GM23338 (cell line): ENCODE data around the gene LMBR1. TPM values are rescaled to one million over a fixed set of nuclear protein-coding genes. Genes with fewer than 3 reads are reported as not detected.

ENCODE experiments used
- ATAC-seq: fragments of 200-7000 bp; cut with Tn5 transposase; 3 replicates; pipeline ENCODE4 v1.9.1; 2020
- DNase-seq: peaks from one replicate; pipeline ENCODE4 v3.0.0-alpha.2; 2015; ENCODE audit warnings: low spot score
- H2AFZ ChIP-seq: fragments of 200-600 bp; sonication (generic); 2 replicates; pipeline ENCODE4 v1.8.0; 2016; ENCODE audit warnings: antibody characterized with exemption, mild to moderate bottlenecking, moderate library complexity
- H3F3A ChIP-seq: fragments of 200-600 bp; sonication (generic); replicated peaks from 2 replicates; pipeline ENCODE4 v1.8.0; 2017; ENCODE audit warnings: antibody characterized with exemption, mixed run types, low read depth
- H3K27ac ChIP-seq: fragments of 200-600 bp; sonication (generic); 2 replicates; pipeline ENCODE4 v1.6.1; 2016; ENCODE audit warnings: low read depth
- H3K27me3 ChIP-seq: fragments of 200-600 bp; sonication (generic); 2 replicates; pipeline ENCODE4 v1.8.0; 2016; ENCODE audit warnings: mild to moderate bottlenecking, mixed run types, moderate library complexity; ENCODE audit not compliant: insufficient read depth
- H3K36me3 ChIP-seq: fragments of 200-600 bp; sonication (generic); 2 replicates; pipeline ENCODE4 v1.8.0; 2016; ENCODE audit warnings: mild to moderate bottlenecking; ENCODE audit not compliant: insufficient read depth
- H3K4me1 ChIP-seq: fragments of 200-600 bp; sonication (generic); 2 replicates; pipeline ENCODE4 v1.8.0; 2016; ENCODE audit warnings: mild to moderate bottlenecking, moderate library complexity; ENCODE audit not compliant: insufficient read depth
- H3K4me2 ChIP-seq: fragments of 200-600 bp; sonication (generic); 2 replicates; pipeline ENCODE4 v1.7.1; 2017; ENCODE audit warnings: mixed run types
- H3K4me3 ChIP-seq: fragments of 200-600 bp; sonication (generic); 2 replicates; pipeline ENCODE4 v1.6.1; 2016; ENCODE audit warnings: mixed run types
- H3K79me2 ChIP-seq: fragments of 200-600 bp; sonication (generic); replicated peaks from 2 replicates; pipeline ENCODE4 v1.8.0; 2017; ENCODE audit warnings: mild to moderate bottlenecking; ENCODE audit not compliant: insufficient read depth
- H3K9me2 ChIP-seq: fragments of 200-600 bp; sonication (generic); 2 replicates; pipeline ENCODE4 v1.8.0; 2017; ENCODE audit not compliant: insufficient read depth
- H4K20me1 ChIP-seq: fragments of 200-600 bp; sonication (generic); replicated peaks from 2 replicates; pipeline ENCODE4 v1.8.0; 2017; ENCODE audit warnings: mild to moderate bottlenecking; ENCODE audit not compliant: insufficient read depth
- H3K27ac Mint-ChIP-seq: 2 replicates; pipeline ENCODE4 v1.8.0; 2020; ENCODE audit warnings: inconsistent platforms, mild to moderate bottlenecking, moderate library complexity, mixed read lengths
- H3K27me3 Mint-ChIP-seq: 3 replicates; pipeline ENCODE4 v1.8.0; 2022; ENCODE audit warnings: low read depth, mild to moderate bottlenecking, moderate library complexity, mixed read lengths, inconsistent platforms; ENCODE audit not compliant: insufficient read depth, poor library complexity
- H3K36me3 Mint-ChIP-seq: 3 replicates; pipeline ENCODE4 v1.8.0; 2021; ENCODE audit warnings: low read depth, mild to moderate bottlenecking, inconsistent platforms, moderate library complexity, mixed read lengths
- H3K4me1 Mint-ChIP-seq: 3 replicates; pipeline ENCODE4 v1.8.0; 2020; ENCODE audit warnings: mild to moderate bottlenecking, inconsistent platforms, mixed read lengths
- H3K4me3 Mint-ChIP-seq: 3 replicates; pipeline ENCODE4 v1.8.0; 2021; ENCODE audit warnings: moderate library complexity, mild to moderate bottlenecking, inconsistent platforms, mixed read lengths
- H3K9me3 Mint-ChIP-seq: 3 replicates; pipeline ENCODE4 v1.8.0; 2020; ENCODE audit warnings: moderate library complexity, mild to moderate bottlenecking, inconsistent platforms, mixed read lengths
- CREB1 ChIP-seq: fragments of 250-450 bp; sonication (Bioruptor Pico); IDR thresholded peaks from 2 replicates; pipeline ENCODE4 v1.5.0; 2020; ENCODE audit warnings: low read depth, mild to moderate bottlenecking, moderate library complexity
- CTCF ChIP-seq, 2 experiments: fragments of 200-600 bp in 1 of 2; sonication (generic) in 1 of 2; conservative IDR thresholded peaks; 2 replicates each; pipeline versions ENCODE4 v1.5.1 to v1.6.1; 2016 to 2017; ENCODE audit warnings: antibody characterized with exemption in 2 of 2, low read depth in 2 of 2, mild to moderate bottlenecking in 2 of 2, moderate library complexity in 1 of 2
- EZH2 ChIP-seq: fragments of 200-600 bp; sonication (generic); IDR thresholded peaks from one replicate; pipeline ENCODE4 v1.8.0; 2017; ENCODE audit warnings: antibody characterized with exemption, mild to moderate bottlenecking, low read depth; ENCODE audit not compliant: unreplicated experiment
- EZH2phosphoT487 ChIP-seq: fragments of 200-600 bp; sonication (generic); IDR thresholded peaks from one replicate; pipeline ENCODE4 v1.8.1; 2018; ENCODE audit warnings: antibody characterized with exemption; ENCODE audit not compliant: unreplicated experiment
- JUNB ChIP-seq: IDR thresholded peaks from one replicate; pipeline ENCODE4 v1.6.1; 2016; ENCODE audit warnings: antibody characterized with exemption; ENCODE audit not compliant: unreplicated experiment
- NANOG ChIP-seq: IDR thresholded peaks from 2 replicates; pipeline ENCODE4 v1.6.1; 2016; ENCODE audit warnings: antibody characterized with exemption, borderline replicate concordance
- POLR2AphosphoS5 ChIP-seq: IDR thresholded peaks from 2 replicates; pipeline ENCODE4 v1.6.1; 2016; ENCODE audit warnings: antibody characterized with exemption, low read depth
- REST ChIP-seq: IDR thresholded peaks from one replicate; pipeline ENCODE4 v1.6.1; 2018; ENCODE audit warnings: antibody characterized with exemption; ENCODE audit not compliant: unreplicated experiment
- STAT1 ChIP-seq: IDR thresholded peaks from one replicate; pipeline ENCODE4 v1.6.1; 2016; ENCODE audit warnings: antibody characterized with exemption; ENCODE audit not compliant: unreplicated experiment
- ZNF114 ChIP-seq: fragments of 250-450 bp; sonication (Bioruptor Pico); IDR thresholded peaks from 2 replicates; pipeline ENCODE4 v1.5.0; 2020; ENCODE audit warnings: mild to moderate bottlenecking, moderate library complexity
- ZNF331 ChIP-seq: fragments of 250-450 bp; sonication (Bioruptor Pico); IDR thresholded peaks from 2 replicates; pipeline ENCODE4 v1.5.0; 2020; ENCODE audit warnings: low read depth, mild to moderate bottlenecking, moderate library complexity
- ZNF462 ChIP-seq: fragments of 250-450 bp; sonication (Bioruptor Pico); IDR thresholded peaks from 2 replicates; pipeline ENCODE4 v1.5.0; 2020; ENCODE audit warnings: mild to moderate bottlenecking, moderate library complexity
- polyA plus RNA-seq: library from polyadenylated mRNA; unstranded; fragments of >200 nt; fragmentation: Nextera tagmentation; extraction: Ambion mirVana; gene quantifications from 2 replicates; pipeline ENCODE4 v1.2.1, GENCODE V29; 2016
- total RNA-seq: library from RNA; depleted of rRNA; stranded (reverse); fragments of >200 nt; shearing (Covaris generic); gene quantifications from 2 replicates; pipeline ENCODE4 v1.2.3, GENCODE V29; 2014

The LMBR1 gene
- total and polyA plus RNA-seq, 2 experiments from 2014 or later: 21.8 to 90.1 TPM

- no peak overlapping the region for H2AFZ ChIP-seq
- TF ChIP-seq ZNF114 (CRISPR knock-in tag) (no peak), ZNF331 (CRISPR knock-in tag) (no peak), CTCF (conservative IDR thresholded peaks at IDR 0.05; ENCODE audit: low read depth in 2 of 2) (no peak), EZH2phosphoT487 (no peak), REST (no peak), CREB1 (CRISPR knock-in tag) (no peak), POLR2AphosphoS5 (no peak), ZNF462 (CRISPR knock-in tag) (no peak), EZH2 (no peak), STAT1 (no peak), JUNB (no peak), NANOG (no peak)
- Mint-ChIP-seq H3K4me3 (no peak overlapping the region), H3K4me1 (peaks cover 7% of the 10 kb centered on the region; the same call in 2 of the 3 replicates), H3K36me3 (peaks cover 7% of the 10 kb centered on the region; the same call in 1 of the 3 replicates), H3K27me3 (peaks cover 4% of the 10 kb centered on the region), H3K27ac (no peak overlapping the region), H3K9me3 (no peaks in the 10 kb centered on the region)
- no peaks in the 10 kb centered on the region for H3K9me2 ChIP-seq
- H3K4me1 ChIP-seq: no peaks in the 10 kb centered on the region
- ATAC-seq: no peak
- H3K27ac ChIP-seq: no peak overlapping the region
- H3K4me2 ChIP-seq: no peak overlapping the region
- H4K20me1 ChIP-seq: peaks cover 11% of the 10 kb centered on the region; the same call in 1 of the 2 replicates
- H3K79me2 ChIP-seq: peaks cover 3% of the 10 kb centered on the region; the same call in 1 of the 2 replicates
- peaks cover 5% of the 10 kb centered on the region; the same call in 1 of the 2 replicates for H3K36me3 ChIP-seq
- H3K4me3 ChIP-seq: no peak overlapping the region
- no peak for DNase-seq
- no peaks in the 10 kb centered on the region for H3F3A ChIP-seq
- no peaks in the 10 kb centered on the region for H3K27me3 ChIP-seq
Observed at GRCh38 chr7:156832195-156832877, 60.6 kb downstream of the LMBR1 start.
